Measurements from ENCODE around the gene PRSS56.

GRCh38 chr2:232492236-232492848, 27.8 kb upstream of the PRSS56 start:
- no peak for TF ChIP-seq CTCF (IDR thresholded peaks at IDR 0.05; ENCODE audit: insufficient read depth, low read depth, low read length)
- no peak for TF ChIP-seq EZH2 (IDR thresholded peaks at IDR 0.05; ENCODE audit: insufficient read depth, low read length)
